Calu3 (cell line): ENCODE measurements around the gene RABGAP1L. TPM values are rescaled to one million over a fixed set of nuclear protein-coding genes. Genes with fewer than 3 reads are reported as not detected.

Source experiments
- BruUV-seq: library from RNA; stranded (reverse); fragments of 400-500 nt; replicated peaks from 2 replicates; lab custom pipeline; 2021; lab: Mats Ljungman, UMichigan
- CTCF ChIA-PET: fragments of 300-600 bp; sonication (Branson Sonifier 250); formaldehyde crosslinking; loops from one replicate; lab custom pipeline; 2022; ENCODE audit warnings: antibody characterized with exemption; lab: Charles Lee
- DNase-seq: peaks from one replicate; pipeline ENCODE4 v3.0.0; 2022
- H3K27ac Mint-ChIP-seq: one replicate; pipeline ENCODE4 v1.8.0; 2022; ENCODE audit warnings: mixed read lengths; ENCODE audit not compliant: unreplicated experiment
- H3K27me3 Mint-ChIP-seq: one replicate; pipeline ENCODE4 v1.8.0; 2022; ENCODE audit warnings: mixed read lengths; ENCODE audit not compliant: unreplicated experiment
- H3K36me3 Mint-ChIP-seq: one replicate; pipeline ENCODE4 v1.8.0; 2022; ENCODE audit warnings: mild to moderate bottlenecking, moderate library complexity, mixed read lengths; ENCODE audit not compliant: insufficient read depth, unreplicated experiment
- H3K4me1 Mint-ChIP-seq: one replicate; pipeline ENCODE4 v1.8.0; 2022; ENCODE audit warnings: mild to moderate bottlenecking, low read depth, mixed read lengths; ENCODE audit not compliant: unreplicated experiment
- H3K4me3 Mint-ChIP-seq: one replicate; pipeline ENCODE4 v1.8.0; 2022; ENCODE audit warnings: mild to moderate bottlenecking, low read depth, moderate library complexity, mixed read lengths; ENCODE audit not compliant: unreplicated experiment
- H3K9me3 Mint-ChIP-seq: one replicate; pipeline ENCODE4 v1.8.0; 2022; ENCODE audit warnings: low read depth, mixed read lengths; ENCODE audit not compliant: unreplicated experiment
- intact Hi-C: fragments of 100-400 bp; cut with micrococcal nuclease; formaldehyde crosslinking; loops from one replicate; pipeline ENCODE4 v1.10.0; 2022; ENCODE audit not compliant: unreplicated experiment
- total RNA-seq: library from RNA; stranded (reverse); gene quantifications from 2 replicates; pipeline ENCODE4 v1.2.3, GENCODE V29; 2022
- TF ChIP-seq, protein P1 (sequence below): fragments of 200-600 bp; IDR thresholded peaks from one replicate; pipeline ENCODE4 v1.8.0; 2022; ENCODE audit warnings: antibody characterized with exemption; ENCODE audit not compliant: unreplicated experiment

RABGAP1L gene
- total RNA-seq, 1 experiment from 2014 or later = 135 TPM

GRCh38 chr1:174352117-174352516, 192.8 kb downstream of the RABGAP1L start:
- Mint-ChIP-seq H3K27ac (no peak overlapping the region), H3K4me1 (no peaks in the 10 kb centered on the region), H3K36me3 (no peaks in the 10 kb centered on the region), H3K27me3 (no peaks in the 10 kb centered on the region), H3K9me3 (peaks cover 4% of the 10 kb centered on the region), H3K4me3 (no peak overlapping the region)
- no TSS peak for BruUV-seq
- intact Hi-C loops = no loop called here
- no peak for DNase-seq
- TF ChIP-seq, protein P1, sequence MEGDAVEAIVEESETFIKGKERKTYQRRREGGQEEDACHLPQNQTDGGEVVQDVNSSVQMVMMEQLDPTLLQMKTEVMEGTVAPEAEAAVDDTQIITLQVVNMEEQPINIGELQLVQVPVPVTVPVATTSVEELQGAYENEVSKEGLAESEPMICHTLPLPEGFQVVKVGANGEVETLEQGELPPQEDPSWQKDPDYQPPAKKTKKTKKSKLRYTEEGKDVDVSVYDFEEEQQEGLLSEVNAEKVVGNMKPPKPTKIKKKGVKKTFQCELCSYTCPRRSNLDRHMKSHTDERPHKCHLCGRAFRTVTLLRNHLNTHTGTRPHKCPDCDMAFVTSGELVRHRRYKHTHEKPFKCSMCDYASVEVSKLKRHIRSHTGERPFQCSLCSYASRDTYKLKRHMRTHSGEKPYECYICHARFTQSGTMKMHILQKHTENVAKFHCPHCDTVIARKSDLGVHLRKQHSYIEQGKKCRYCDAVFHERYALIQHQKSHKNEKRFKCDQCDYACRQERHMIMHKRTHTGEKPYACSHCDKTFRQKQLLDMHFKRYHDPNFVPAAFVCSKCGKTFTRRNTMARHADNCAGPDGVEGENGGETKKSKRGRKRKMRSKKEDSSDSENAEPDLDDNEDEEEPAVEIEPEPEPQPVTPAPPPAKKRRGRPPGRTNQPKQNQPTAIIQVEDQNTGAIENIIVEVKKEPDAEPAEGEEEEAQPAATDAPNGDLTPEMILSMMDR = no peak
- CTCF ChIA-PET = no interaction called here

- Mint-ChIP-seq H3K27ac (no peak overlapping the region), H3K4me1 (no peaks in the 10 kb centered on the region), H3K9me3 (peaks cover under 1% of the 10 kb centered on the region), H3K36me3 (no peaks in the 10 kb centered on the region), H3K4me3 (no peak overlapping the region), H3K27me3 (no peaks in the 10 kb centered on the region)
- DNase-seq = no peak
- TF ChIP-seq, protein P1 = no peak
- intact Hi-C loops = no loop called here
- CTCF ChIA-PET = no interaction called here
- no TSS peak for BruUV-seq
Observed at GRCh38 chr1:174352883-174353608, 193.7 kb downstream of the RABGAP1L start.

- TF ChIP-seq, protein P1 = no peak
- intact Hi-C loops = no loop called here
- BruUV-seq = no TSS peak
- no peak for DNase-seq
- Mint-ChIP-seq H3K27me3 (no peaks in the 10 kb centered on the region), H3K4me1 (peaks cover 14% of the 10 kb centered on the region), H3K9me3 (peaks cover 2% of the 10 kb centered on the region), H3K36me3 (no peaks in the 10 kb centered on the region), H3K4me3 (no peak overlapping the region), H3K27ac (no peak overlapping the region)
- CTCF ChIA-PET = interaction anchor here (0.7 to 0.9 kb wide), 2 partner anchors 63 to 344 kb away, joined by 3 read pairs; no protein-coding TSS in a partner anchor
Observed at GRCh38 chr1:174358344-174358743, 199.0 kb downstream of the RABGAP1L start.

GRCh38 chr1:174358786-174359453, 199.6 kb downstream of the RABGAP1L start:
- Mint-ChIP-seq H3K4me1 (peaks cover 14% of the 10 kb centered on the region), H3K27me3 (no peaks in the 10 kb centered on the region), H3K4me3 (no peak overlapping the region), H3K27ac (peak overlapping the region; percentile 16), H3K9me3 (peaks cover 2% of the 10 kb centered on the region), H3K36me3 (no peaks in the 10 kb centered on the region)
- TF ChIP-seq, protein P1 = no peak
- no TSS peak for BruUV-seq
- intact Hi-C loops = loop anchor here (1.0 kb wide), 1 partner anchor 29 kb away; no protein-coding TSS in a partner anchor
- peak; percentile 48 for DNase-seq
- CTCF ChIA-PET = interaction anchor here (0.7 to 0.9 kb wide), 3 partner anchors 64 to 344 kb away, joined by 3 read pairs; no protein-coding TSS in a partner anchor
